GM21737 (cell line): Measurements from ENCODE around the gene RCCD1.

Source experiments
- ATAC-seq: cut with Tn5 transposase; IDR thresholded peaks from one replicate; pipeline ENCODE4 v1.9.1; 2021; ENCODE audit warnings: mild to moderate bottlenecking, moderate library complexity; ENCODE audit not compliant: unreplicated experiment

Gene RCCD1

DNA sequence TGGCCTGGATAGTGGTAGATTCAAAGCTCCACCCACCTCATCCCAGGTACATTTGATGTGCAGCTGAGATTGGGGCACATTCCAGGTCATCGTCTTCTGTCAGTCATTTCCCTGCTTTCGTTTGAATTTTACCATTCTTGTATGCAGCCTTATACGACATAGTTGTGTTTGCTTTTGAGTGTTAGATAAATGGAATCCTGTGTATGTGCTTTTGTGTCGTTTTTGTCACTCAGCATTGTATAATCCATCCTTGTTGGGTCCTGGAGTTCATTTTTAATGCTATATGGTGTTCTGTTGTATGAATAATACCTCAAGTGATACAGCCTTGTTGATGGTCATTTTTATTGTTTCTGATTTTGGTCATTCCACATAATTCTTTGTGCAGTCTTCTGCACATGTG is 7.3 kb downstream of the RCCD1 start:
- ATAC-seq: no peak

DNA sequence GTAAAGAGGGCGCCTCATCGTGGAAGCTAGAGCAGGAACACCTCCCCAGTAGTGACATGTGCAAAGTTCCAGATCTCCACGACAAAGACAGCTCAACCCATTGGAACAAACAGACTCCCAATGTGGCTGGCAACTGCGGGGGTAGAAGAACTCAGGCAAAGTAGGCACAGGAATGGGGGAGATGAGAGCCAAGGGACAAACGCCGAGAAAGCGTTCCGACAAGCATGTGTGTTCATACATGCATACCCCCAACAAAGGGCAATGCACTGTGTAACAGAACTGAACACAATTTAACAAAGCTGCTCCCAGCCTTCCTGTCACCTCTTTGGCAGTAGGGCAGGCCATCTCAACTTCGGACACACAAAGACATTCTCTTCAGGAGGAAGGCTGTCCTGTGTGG is 11.6 kb downstream of the RCCD1 start:
- ATAC-seq: no peak

GRCh38 chr15:90967206-90967605 is 12.5 kb downstream of the RCCD1 start:
- ATAC-seq: no peak

DNA sequence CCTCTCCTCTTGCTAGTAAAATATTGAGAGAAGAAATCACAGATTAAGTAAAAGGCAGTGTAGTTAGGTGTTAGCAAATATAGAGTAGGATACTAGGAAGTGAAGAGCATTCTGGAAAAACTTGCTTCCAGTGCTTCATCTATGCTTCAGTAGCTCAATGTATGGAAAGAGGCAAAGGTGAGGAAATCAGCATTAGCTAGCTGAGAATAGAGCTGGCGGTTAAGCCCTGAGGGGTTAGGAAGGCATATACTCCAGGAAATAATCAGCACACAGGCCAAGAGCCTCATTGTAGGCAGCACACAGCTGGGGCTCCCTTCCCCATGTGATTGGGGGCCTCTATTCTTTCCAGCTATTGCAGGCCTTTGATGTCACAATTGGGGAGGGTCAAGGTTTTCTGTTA is 13.8 kb downstream of the RCCD1 start:
- ATAC-seq: no peak

- no peak for ATAC-seq
Measured at GRCh38 chr15:90970274-90970673, 15.6 kb downstream of the RCCD1 start.

DNA sequence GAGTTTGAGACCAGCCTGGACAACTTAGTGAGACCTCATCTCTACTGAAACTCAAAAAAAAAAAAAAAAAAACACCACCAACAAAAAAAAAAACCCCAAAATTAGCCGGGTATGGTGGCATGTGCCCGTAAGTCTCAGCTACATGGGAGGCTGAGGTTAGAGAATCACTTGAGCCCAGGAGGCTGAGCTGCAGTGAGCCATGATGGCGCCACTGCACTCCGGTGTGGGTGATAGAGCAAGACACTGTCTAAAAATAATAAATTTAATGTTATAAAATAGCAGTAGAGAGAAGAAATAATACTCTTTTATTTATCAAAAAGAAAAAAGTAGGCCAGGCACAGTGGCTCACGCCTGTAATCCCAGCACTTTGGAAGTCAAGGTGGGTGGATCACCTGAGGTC is 17.4 kb downstream of the RCCD1 start:
- no peak for ATAC-seq

DNA sequence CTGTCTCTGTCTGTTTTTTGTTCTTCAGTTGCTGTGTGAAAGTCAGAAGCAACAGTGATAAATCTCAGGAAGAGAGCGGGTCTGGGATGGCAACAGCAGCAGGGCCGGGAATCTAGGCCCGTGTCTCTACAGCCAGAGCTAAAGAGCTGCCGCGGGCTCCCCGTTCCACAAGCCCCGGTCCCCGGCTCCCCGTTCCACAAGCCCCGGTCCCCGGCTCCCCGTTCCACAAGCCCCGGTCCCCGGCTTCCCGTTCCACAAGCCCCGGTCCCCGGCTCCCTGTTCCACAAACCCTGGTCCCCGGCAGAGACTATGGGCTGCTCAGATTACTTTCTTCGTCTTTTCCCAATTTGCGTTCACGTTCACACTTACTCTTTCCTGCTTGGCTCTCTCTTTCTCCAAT is 19.5 kb downstream of the RCCD1 start:
- no peak for ATAC-seq

- no peak for ATAC-seq
Measured at GRCh38 chr15:90979582-90979981, 24.9 kb downstream of the RCCD1 start.

DNA sequence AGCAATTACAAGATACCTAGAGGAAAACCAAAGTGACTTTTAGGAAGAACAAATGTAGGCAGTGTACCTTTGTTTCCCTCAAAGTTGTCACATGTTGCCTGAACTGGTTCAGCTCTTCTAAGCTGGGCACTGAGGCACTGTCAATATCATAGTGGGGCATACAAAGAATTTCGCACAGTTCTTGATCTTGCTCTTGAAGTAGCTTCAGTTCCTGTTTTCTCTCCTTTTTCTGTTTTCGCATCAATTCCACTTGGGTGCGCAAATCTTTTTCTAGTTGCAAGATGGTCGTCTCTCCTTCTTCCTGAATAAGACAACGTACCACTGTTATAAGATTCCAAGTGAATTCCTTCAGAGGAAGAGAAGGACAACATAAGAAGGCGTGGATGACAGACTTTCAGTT is 27.0 kb downstream of the RCCD1 start:
- ATAC-seq: no peak

- no peak for ATAC-seq
Measured at GRCh38 chr15:90982135-90982534, 27.5 kb downstream of the RCCD1 start.

GRCh38 chr15:90986790-90987507 is 32.3 kb downstream of the RCCD1 start:
- ATAC-seq: peak; percentile 41

DNA sequence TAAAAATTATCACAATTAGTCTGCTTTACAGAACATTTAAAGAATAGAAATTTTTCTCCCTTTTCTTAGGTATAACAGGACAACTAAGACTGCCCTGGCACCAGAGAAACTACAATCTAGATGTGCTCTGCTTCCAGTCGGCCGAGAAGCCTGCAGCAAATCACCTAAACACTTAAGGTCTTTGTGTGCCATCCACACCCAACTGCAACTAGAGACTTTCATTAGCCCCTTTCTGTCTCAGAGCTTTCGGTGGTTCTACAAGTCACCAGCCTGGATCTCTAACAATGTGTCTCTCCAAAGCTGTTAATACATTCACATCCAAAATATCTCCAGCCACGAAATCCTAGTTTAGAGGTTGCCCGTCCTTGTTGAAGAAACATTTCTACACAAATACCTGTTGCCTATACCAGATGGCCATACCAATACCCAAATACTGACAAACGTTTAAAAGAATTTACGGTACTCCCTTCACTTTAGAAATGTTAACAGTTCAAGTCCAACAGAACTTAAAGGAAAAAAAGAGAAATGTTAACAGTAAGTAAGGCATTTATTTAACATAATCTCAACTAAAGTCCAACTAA is 33.0 kb downstream of the RCCD1 start:
- ATAC-seq: no peak

GRCh38 chr15:90988296-90988695 is 33.6 kb downstream of the RCCD1 start:
- ATAC-seq: no peak

- no peak for ATAC-seq
Measured at GRCh38 chr15:90989040-90989768, 34.5 kb downstream of the RCCD1 start.

GRCh38 chr15:90990446-90990845 is 35.8 kb downstream of the RCCD1 start:
- ATAC-seq: no peak

- ATAC-seq: no peak
Measured at GRCh38 chr15:90991587-90992285, 37.1 kb downstream of the RCCD1 start.

GRCh38 chr15:90994059-90994416 is 39.4 kb downstream of the RCCD1 start:
- peak; percentile 20 for ATAC-seq

- peak; percentile 96 for ATAC-seq
Measured at GRCh38 chr15:90994417-90995311, 40.0 kb downstream of the RCCD1 start, which contains the start of gene PRC1. Gene PRC1 (minus strand): TSS chr15:90994535. CDS start chr15:90994417, 118 bp downstream.

- no peak for ATAC-seq
Measured at GRCh38 chr15:90998737-90999136, 44.1 kb downstream of the RCCD1 start.

DNA sequence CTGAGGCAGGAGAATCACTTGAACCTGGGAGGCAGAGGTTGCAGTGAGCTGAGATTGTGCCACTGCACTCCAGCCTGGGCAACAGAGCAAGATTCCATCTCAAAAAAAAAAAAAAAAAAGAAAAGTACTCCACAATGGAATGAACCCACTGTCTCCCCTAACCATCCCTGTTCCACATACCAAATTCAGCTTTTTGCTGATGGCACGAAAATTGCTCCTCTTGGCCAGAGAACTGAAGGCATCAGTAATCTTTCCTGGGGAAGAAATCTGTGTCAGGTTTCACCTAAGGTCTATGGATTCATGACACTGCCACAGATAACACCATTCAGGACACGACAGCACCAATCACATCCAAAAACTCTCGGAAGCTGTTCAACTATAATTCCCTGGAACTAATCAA is 46.5 kb downstream of the RCCD1 start:
- ATAC-seq: no peak

GRCh38 chr15:91007266-91007665 is 52.6 kb downstream of the RCCD1 start:
- no peak for ATAC-seq
